GM19239 (cell line): ENCODE measurements around the gene SYCE1L.

Source experiments
- DNase-seq: peaks from one replicate; pipeline ENCODE4 v3.0.0; 2011; ENCODE audit warnings: low spot score; ENCODE audit not compliant: insufficient read length
- FAIRE-seq: peaks from 2 replicates; lab custom pipeline; 2011; peaks lifted over from hg19 to GRCh38; lab: Jason Lieb, UNC

Gene SYCE1L

DNA sequence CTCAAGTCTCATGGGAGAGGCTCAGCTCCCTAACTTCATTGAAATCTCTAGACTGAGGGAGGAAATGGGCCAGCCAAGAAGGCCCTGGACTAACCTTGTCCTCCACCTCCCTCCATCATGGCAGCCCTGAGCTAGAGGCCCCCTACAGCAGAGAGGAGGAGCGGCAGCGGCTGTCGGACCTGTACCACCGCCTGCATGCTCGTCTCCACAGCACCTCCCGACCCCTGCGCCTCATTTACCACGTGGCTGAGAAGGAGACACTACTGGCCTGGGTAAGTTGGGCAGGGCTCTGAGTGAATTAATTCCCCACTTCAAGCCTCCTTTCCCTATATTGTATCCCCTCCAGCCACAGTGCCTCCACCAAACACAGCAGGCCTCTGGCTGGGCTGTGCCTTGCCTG, 3.8 kb upstream of the SYCE1L start:
- DNase-seq = no peak
- FAIRE-seq = no peak

GRCh38 chr16:77197747-77198146, 1.5 kb upstream of the SYCE1L start:
- DNase-seq = no peak
- FAIRE-seq = no peak

DNA sequence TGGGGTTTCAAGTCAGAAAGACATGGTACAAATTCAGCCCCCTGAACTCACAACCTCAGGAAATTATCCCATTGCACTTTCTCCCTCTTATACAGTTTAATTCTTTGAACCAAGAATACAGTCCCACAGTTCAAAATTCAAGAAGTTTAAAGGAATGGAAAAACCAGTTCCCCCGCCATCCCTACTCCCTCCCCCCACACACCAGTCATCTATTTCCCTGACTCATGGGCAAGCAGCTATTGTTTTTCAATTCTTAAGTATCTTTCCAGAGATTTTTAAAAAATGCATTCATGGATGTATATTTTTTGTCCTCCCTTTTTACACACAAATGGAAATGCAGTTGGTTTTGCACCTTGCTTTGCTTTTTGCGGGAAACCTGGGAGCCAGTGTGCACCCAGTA, 7.3 kb downstream of the SYCE1L start:
- no peak for DNase-seq
- no peak for FAIRE-seq

GRCh38 chr16:77207030-77207429, 7.8 kb downstream of the SYCE1L start:
- DNase-seq = no peak
- no peak for FAIRE-seq

- FAIRE-seq (no peak), DNase-seq (no peak)
Measured at GRCh38 chr16:77208382-77208781, 9.2 kb downstream of the SYCE1L start.

DNA sequence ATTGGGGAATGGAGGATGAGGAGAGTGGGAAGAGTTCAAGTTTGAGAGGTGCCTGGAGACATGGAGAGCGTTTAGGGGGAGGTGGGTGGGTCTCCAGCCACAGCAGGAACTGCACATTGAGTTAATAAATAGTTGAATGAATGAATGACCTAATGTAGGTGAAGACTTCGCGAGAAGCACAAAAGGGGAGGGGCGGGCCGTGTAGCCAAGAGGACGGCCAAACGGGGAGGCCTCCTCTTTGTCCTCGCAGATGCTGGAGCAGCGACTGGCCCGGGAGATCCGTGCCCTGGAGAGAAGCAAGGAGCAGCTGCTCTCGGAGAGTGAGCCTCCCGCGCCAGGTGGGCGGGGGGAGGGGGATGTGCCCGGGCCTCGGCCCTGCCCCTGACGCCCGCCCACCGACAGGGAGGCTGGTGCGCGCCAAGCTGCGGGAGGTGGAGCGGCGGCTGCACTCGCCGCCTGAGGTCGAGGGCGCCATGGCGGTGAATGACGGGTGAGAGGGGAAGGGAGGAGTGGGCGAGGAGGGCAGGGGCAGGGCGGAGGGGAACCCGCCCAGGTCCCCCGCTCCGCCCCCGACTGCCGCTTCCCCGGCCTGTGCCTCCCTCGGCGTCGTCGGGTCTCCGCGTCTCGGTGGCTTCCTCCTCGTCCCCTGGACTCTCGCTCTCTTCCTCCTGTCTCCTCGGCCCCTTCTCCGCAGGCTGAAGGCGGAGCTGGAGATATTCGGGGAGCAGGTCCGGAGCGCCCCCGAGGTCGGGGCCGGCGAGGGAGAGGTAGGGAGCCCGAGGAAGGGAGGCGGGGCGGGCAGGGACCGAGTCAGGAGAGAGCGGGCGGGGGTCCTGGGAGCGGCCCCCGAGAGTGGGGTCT, 12.9 kb downstream of the SYCE1L start:
- FAIRE-seq (no peak), DNase-seq (peak; percentile 46)

DNA sequence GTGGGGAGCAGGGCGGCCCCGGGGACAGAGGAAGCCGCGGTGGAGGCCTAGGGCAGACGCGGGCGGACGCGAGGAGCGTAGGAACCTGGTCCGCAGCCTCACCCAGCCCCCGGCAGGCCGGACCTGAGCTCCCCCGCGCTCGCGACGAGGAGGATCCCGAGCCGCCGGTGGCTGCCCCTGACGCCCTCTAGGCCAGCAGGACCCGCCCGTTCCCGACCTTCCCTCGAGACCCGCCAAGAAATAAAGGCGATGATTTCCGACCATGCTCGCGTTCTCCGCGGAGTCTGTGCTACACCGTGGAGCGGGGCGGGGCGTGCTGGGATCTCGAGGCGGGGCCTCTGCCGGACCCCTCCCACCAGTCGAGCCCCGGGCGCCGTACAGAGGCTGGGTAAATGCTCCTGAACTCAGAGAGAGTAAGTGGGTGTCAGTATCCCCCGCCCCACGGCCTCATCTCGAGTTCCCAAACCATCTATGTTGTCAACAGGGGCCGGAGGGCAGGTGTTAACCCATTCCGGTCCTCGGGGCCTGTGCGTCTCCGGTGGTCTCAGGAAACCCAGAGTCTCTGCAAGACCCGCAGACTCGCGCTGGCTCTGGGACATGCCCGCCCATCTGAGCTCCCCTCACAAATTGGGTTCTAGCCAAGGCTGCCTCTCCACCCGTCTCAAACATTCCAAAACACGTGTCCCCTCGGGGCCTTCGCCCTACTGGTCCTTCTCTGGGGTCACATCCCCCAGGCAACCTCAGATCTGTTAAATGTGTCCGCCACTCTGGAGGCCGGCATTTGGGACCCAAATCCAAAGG, 13.7 kb downstream of the SYCE1L start:
- no peak for FAIRE-seq
- peak; percentile 31 for DNase-seq

- DNase-seq (no peak), FAIRE-seq (no peak)
Measured at GRCh38 chr16:77213542-77214106, 14.4 kb downstream of the SYCE1L start.

GRCh38 chr16:77214411-77215138, 15.4 kb downstream of the SYCE1L start:
- FAIRE-seq = no peak
- no peak for DNase-seq

DNA sequence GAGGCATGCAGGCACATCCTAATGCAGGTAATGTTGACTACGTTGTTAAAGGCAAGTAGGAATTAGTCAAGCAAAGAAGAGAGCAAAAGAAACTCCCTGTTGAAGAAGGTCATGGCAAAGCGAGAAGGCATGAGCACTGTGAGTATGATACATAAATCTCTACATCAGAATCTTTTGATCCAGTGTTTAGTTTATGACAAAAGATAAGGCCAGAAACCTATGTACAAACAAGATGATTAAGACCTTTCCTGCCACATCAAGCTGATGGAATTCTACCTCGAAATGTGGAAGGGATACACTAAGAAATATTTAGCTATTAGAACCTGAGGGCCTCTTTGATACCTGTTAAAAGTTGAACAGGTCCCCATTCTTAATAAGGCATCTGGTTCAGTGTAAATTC, 20.2 kb downstream of the SYCE1L start:
- DNase-seq = no peak
- FAIRE-seq = no peak

DNA sequence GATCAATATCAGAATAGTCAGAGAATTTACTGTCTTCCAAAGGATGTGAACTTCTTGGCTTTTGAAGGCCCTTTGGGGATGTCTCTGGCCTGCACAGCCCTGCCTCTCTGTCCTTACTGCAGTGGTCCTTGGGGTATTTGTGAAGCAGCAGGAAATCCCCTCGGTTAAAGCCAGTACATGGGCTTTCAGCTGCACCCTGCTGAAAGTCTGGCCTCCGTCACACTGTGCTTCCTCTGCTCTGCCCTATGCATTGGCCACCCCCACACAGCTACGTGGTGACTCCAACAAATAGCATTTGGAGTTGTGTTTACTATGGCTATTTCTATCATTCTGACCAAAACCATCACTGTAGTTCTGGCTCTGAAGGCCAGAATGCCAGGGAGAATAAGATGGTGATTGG, 21.2 kb downstream of the SYCE1L start:
- FAIRE-seq (no peak), DNase-seq (no peak)

GRCh38 chr16:77221482-77221881, 22.3 kb downstream of the SYCE1L start:
- no peak for DNase-seq
- no peak for FAIRE-seq

- no peak for DNase-seq
- no peak for FAIRE-seq
Measured at GRCh38 chr16:77223184-77223583, 24.0 kb downstream of the SYCE1L start.

GRCh38 chr16:77225182-77225581, 26.0 kb downstream of the SYCE1L start:
- DNase-seq (no peak), FAIRE-seq (no peak)

GRCh38 chr16:77227745-77228144, 28.5 kb downstream of the SYCE1L start:
- FAIRE-seq = no peak

DNA sequence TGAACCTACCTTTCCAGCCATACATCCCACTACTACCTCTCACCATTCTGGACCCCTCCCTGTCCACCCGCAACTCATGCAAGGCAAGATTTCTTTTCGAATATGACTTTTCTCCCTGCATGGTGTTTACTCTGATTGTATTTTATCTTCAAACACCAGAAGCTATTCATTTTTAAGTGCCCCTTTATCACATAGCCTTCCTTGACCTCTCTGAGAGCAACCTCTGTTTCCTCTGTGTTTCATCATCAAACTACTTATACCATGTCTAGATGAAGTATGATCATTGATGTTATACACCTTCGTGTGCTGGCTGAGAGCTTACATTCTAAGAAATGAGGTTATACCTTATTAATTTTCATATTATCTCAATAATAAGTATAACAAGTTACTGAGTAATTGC, 31.8 kb downstream of the SYCE1L start:
- no peak for DNase-seq
- FAIRE-seq = no peak

More at GRCh38 chr16:77227745-77228144, 28.5 kb downstream of the SYCE1L start:
- DNase-seq = no peak

DNA sequence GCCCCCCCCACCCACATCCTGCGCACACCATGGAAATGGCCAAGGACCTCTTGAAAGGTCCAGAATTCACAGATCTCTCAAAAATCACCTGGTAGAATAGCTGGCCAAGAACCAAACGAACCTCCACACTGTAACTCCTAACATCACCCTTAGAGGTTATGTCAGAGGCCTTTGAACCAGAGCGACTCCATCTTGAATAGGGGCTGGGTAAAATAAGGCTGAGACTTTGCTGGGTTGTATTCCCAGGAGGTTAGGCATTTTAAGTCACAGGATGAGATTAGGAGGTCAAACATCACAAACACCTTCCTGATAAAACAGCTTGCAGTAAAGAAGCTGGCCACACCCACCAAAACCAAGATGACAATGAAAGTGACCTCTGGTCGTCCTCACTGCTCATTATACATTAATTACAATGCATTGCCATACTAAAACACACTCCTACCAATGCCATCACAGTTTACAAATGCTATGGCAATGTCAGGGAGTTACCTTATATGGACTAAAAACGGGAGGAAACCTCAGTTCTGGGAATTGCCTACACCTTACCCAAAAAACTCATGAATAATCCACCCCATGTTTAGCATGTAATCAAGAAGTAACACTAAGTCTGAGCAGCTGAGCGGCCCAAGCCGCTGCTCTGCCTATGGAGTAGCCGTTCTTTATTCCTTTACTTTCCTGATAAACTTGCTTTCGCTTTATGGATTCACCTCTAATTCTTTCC, 34.8 kb downstream of the SYCE1L start:
- FAIRE-seq = no peak
- no peak for DNase-seq

GRCh38 chr16:77234611-77235010, 35.4 kb downstream of the SYCE1L start:
- no peak for DNase-seq
- FAIRE-seq = no peak

GRCh38 chr16:77236063-77236511, 36.9 kb downstream of the SYCE1L start:
- DNase-seq (peak; percentile 72), FAIRE-seq (peak; percentile 75)

DNA sequence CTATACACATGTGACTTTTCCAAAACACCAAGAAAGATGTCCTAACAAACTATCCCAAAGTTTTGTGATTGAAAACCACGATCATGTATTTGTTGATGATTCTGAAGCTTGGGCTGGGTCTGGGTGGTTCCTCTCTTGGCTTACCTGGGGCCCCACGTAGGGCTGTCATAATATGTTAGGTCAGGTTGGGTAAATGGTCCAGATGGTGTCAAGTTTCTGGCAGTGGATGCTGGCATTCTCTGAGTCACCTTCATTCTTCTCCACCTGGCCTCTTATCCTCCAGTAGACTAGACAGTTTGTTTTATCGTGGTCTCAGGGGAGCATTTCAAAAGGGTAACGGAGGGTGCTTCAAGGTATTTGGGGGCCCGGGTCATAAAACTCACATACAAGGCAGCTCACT, 39.4 kb downstream of the SYCE1L start:
- FAIRE-seq = no peak
- DNase-seq = no peak
